ENCODE data around the gene NEDD4. TPM values are rescaled to one million over a fixed set of nuclear protein-coding genes. Genes with fewer than 3 reads are reported as not detected.

The NEDD4 gene
- total RNA-seq, 4 donors from 2014 or later: 16.7 to 40.4 (median 29.4) TPM

DNA sequence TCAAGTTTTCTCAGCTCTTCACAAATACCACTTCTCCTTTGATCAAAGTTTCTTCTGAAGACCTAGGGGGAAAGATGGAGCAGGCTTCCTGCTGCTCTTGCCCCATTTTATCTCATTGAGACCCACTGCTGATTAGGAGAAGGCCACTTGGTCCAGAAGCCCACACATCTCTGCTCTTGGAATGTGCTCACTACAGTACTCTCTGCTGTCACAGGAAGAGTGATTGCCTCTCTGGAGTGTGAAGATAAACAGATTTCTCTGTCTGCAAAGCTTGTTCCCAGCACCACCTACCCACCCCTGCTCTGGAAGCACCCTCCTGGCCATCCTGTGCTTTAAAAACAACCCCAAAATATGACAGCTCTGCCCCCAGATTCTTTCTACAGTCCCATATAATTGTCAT, 209.1 kb downstream of the NEDD4 start:
- intact Hi-C loops (cut with DNase I; ENCODE audit: low total_unique reads): no loop called here
- no peak for TF ChIP-seq POLR2A (IDR thresholded peaks at IDR 0.05)
- TF ChIP-seq, protein P1, sequence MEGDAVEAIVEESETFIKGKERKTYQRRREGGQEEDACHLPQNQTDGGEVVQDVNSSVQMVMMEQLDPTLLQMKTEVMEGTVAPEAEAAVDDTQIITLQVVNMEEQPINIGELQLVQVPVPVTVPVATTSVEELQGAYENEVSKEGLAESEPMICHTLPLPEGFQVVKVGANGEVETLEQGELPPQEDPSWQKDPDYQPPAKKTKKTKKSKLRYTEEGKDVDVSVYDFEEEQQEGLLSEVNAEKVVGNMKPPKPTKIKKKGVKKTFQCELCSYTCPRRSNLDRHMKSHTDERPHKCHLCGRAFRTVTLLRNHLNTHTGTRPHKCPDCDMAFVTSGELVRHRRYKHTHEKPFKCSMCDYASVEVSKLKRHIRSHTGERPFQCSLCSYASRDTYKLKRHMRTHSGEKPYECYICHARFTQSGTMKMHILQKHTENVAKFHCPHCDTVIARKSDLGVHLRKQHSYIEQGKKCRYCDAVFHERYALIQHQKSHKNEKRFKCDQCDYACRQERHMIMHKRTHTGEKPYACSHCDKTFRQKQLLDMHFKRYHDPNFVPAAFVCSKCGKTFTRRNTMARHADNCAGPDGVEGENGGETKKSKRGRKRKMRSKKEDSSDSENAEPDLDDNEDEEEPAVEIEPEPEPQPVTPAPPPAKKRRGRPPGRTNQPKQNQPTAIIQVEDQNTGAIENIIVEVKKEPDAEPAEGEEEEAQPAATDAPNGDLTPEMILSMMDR (IDR thresholded peaks at IDR 0.05): no peak
- no peak overlapping the region for H3K4me3 ChIP-seq (ENCODE audit: low read depth, poor library complexity, severe bottlenecking)
- DNase-seq (ENCODE audit: low spot score in 2 of 2): peak in 1 of 2 donors; percentile 10

DNA sequence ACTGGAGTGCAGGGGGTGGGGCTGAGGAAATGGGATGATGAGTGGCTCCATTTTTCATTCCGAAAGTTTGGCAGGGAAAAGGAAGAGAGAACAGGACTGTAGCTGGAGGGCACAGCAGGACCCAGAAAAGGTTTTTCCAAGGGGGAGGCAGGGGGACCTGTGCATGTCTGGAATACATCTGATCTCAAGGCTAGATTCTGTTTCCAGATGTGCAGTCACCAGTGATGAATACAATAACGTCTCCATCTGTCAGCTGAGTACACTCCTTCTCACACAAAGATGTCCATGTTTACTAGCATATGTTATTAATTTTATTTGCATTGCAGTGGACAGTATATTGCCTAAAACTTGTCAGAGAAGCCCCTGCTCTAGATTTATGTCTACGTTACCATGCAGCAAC, 210.5 kb downstream of the NEDD4 start:
- DNase-seq (ENCODE audit: low spot score in 2 of 2): peak in 1 of 2 donors; percentile 10
- TF ChIP-seq, protein P1 (IDR thresholded peaks at IDR 0.05): no peak
- TF ChIP-seq POLR2A (IDR thresholded peaks at IDR 0.05): no peak
- intact Hi-C loops (cut with DNase I; ENCODE audit: low total_unique reads): no loop called here
- H3K4me3 ChIP-seq (ENCODE audit: low read depth, poor library complexity, severe bottlenecking): no peak overlapping the region
- WGBS, 2 donors: 38 to 48% methylated on average over 3 of the region's 3 CpGs

DNA sequence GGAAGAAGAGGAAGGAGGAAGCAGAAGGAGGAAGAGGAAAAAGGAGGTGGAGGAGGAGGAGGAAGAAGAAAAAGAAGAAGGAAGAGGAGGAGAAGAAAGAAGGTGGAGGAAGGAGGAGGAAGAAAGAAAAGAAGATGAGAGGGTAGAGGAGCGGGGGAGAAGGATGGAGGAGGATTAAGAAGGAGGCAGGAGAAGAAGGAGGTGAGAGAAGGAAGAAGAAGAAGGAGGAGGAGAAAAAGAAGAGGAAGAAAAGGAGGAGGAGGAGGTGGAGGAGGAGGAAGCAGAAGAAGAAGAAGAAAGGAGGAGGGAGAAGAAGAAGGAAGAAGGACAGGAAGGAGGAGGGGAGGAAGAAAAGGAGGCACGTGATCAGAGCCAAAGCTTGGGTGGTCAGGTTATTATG, 213.1 kb downstream of the NEDD4 start:
- DNase-seq (ENCODE audit: low spot score in 2 of 2): no peak
- WGBS, 2 donors: 38 to 74% methylated on average over 1 to 2 of the region's 2 CpGs
- no peak for TF ChIP-seq POLR2A (IDR thresholded peaks at IDR 0.05)
- TF ChIP-seq, protein P1 (IDR thresholded peaks at IDR 0.05): no peak
- intact Hi-C loops (cut with DNase I; ENCODE audit: low total_unique reads): no loop called here
- no peak overlapping the region for H3K4me3 ChIP-seq (ENCODE audit: low read depth, poor library complexity, severe bottlenecking)

DNA sequence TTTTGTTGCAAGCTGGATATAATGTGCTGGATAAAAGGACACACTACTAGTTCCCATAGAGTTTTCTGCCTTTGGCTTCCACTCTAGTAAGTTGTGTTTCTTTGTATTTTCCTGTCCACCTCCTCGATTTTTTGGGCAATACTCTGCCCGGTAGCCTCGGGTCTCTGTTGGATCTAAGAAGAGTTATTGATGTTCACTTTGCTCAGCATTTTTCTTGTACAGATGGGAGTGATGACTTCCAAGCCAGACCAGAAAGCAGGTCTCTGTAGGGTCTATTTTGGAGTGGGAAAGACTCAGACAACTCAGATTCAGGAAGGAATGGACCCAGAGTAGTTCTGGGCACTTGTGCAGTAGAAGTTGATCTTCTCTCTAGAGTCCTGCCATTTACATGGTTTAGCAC, 214.5 kb downstream of the NEDD4 start:
- DNase-seq (ENCODE audit: low spot score in 2 of 2): no peak
- TF ChIP-seq POLR2A (IDR thresholded peaks at IDR 0.05): no peak
- TF ChIP-seq, protein P1 (IDR thresholded peaks at IDR 0.05): no peak
- intact Hi-C loops (cut with DNase I; ENCODE audit: low total_unique reads): no loop called here
- no peak overlapping the region for H3K4me3 ChIP-seq (ENCODE audit: low read depth, poor library complexity, severe bottlenecking)
- WGBS, 2 donors: 78 to 80% methylated on average over 3 of the region's 3 CpGs

Data from lower leg skin (tissue), 4 donors.